ENCODE measurements around the gene MAP7D2.

Gene MAP7D2

GRCh38 chrX:20046223-20046622 is 70.5 kb downstream of the MAP7D2 start (continued):
- no peak for TF ChIP-seq ZNF266 (tag by site-specific recombination; IDR thresholded peaks at IDR 0.05; ENCODE audit: low read depth)
- no peak for TF ChIP-seq TCF7L2 (IDR thresholded peaks at IDR 0.05; ENCODE audit: borderline replicate concordance, low read depth, low read length)
- TF ChIP-seq REPIN1 (tag by site-specific recombination; IDR thresholded peaks at IDR 0.05; ENCODE audit: low read depth), result no peak
- no peak for TF ChIP-seq ZNF239 (tag by site-specific recombination; IDR thresholded peaks at IDR 0.05)
- no peak for TF ChIP-seq ZNF10 (tag by site-specific recombination; IDR thresholded peaks at IDR 0.05)

- CTCF ChIA-PET, result interaction anchor here (0.8 kb wide), 1 partner anchor 26 kb away, joined by 3 read pairs; no protein-coding TSS in a partner anchor
- no peaks in the 10 kb centered on the region for H3K4me1 ChIP-seq (ENCODE audit: control insufficient read depth, insufficient read depth, low read length)
- no peaks in the 10 kb centered on the region for H3K9me3 ChIP-seq (ENCODE audit: control insufficient read depth, insufficient read depth, low read depth, low read length)
- POLR2A ChIA-PET, result no interaction called here
- no peak overlapping the region for H3K27ac ChIP-seq (ENCODE audit: extremely low read depth, low read depth, low read length)
- TF ChIP-seq ZNF473 (tag by site-specific recombination; IDR thresholded peaks at IDR 0.05) (no peak), ZNF426 (tag by site-specific recombination; IDR thresholded peaks at IDR 0.05) (no peak), ZNF202 (tag by site-specific recombination; IDR thresholded peaks at IDR 0.05; ENCODE audit: borderline replicate concordance) (no peak), KLF10 (tag by site-specific recombination; IDR thresholded peaks at IDR 0.05) (no peak), ZNF626 (tag by site-specific recombination; IDR thresholded peaks at IDR 0.05) (no peak), ZBTB17 (tag by site-specific recombination; IDR thresholded peaks at IDR 0.05) (no peak)
- H3K36me3 ChIP-seq (ENCODE audit: control insufficient read depth in 2 of 2, insufficient read depth in 1 of 2, low read length in 2 of 2), result no peaks in the 10 kb centered on the region
- no peak overlapping the region for H3K4me3 ChIP-seq (ENCODE audit: low read depth, low read length)
Observed at GRCh38 chrX:20042221-20042620, 74.5 kb downstream of the MAP7D2 start.

DNA sequence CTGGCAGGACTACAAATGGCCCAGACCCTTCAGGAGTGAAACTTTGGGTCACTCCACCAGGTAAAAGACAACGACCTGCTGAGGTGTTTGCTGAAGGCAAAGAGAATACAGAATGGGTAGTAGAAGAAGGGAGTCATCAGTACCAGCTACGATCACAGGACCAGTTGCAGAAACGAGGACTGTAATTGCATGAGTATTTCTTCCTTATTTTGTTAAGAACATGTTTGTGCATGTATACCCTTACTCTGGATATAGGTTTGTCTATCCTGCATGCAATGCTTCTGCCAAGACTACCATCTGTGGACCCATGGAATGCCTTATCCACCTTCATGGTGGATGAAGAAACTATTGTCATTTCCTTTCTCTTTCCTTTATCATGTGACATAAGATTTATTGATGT is 77.7 kb downstream of the MAP7D2 start:
- no peak overlapping the region for H3K4me3 ChIP-seq (ENCODE audit: low read depth, low read length)
- H3K27ac ChIP-seq (ENCODE audit: extremely low read depth, low read depth, low read length), result no peak overlapping the region
- H3K9me3 ChIP-seq (ENCODE audit: control insufficient read depth, insufficient read depth, low read depth, low read length), result no peaks in the 10 kb centered on the region
- CTCF ChIA-PET, result interaction anchor here (0.6 kb wide), 1 partner anchor 492 kb away, joined by 3 read pairs; no protein-coding TSS in a partner anchor
- no peaks in the 10 kb centered on the region for H3K36me3 ChIP-seq (ENCODE audit: control insufficient read depth in 2 of 2, insufficient read depth in 1 of 2, low read length in 2 of 2)
- POLR2A ChIA-PET, result no interaction called here
- H3K4me1 ChIP-seq (ENCODE audit: control insufficient read depth, insufficient read depth, low read length), result no peaks in the 10 kb centered on the region
- TF ChIP-seq ZNF544 (tag by site-specific recombination; IDR thresholded peaks at IDR 0.05), result no peak
- TF ChIP-seq ZFP41 (tag by site-specific recombination; IDR thresholded peaks at IDR 0.05; ENCODE audit: borderline replicate concordance), result no peak
- TF ChIP-seq ZBTB7A (tag by site-specific recombination; IDR thresholded peaks at IDR 0.05; ENCODE audit: low read depth), result no peak
- TF ChIP-seq ZXDB (tag by site-specific recombination; IDR thresholded peaks at IDR 0.05), result no peak
- no peak for TF ChIP-seq ZNF623 (tag by site-specific recombination; IDR thresholded peaks at IDR 0.05)
- TF ChIP-seq ZNF280C (tag by site-specific recombination; IDR thresholded peaks at IDR 0.05), result no peak
- no peak for TF ChIP-seq PBX3 (CRISPR knock-in tag; IDR thresholded peaks at IDR 0.05)
- TF ChIP-seq ZBTB20 (tag by site-specific recombination; IDR thresholded peaks at IDR 0.05), result no peak
- TF ChIP-seq ZNF184 (tag by site-specific recombination; IDR thresholded peaks at IDR 0.05), result no peak
- no peak for TF ChIP-seq KLF8 (tag by site-specific recombination; IDR thresholded peaks at IDR 0.05)
- no peak for TF ChIP-seq ZFP37 (tag by site-specific recombination; IDR thresholded peaks at IDR 0.05)
- TF ChIP-seq, protein P1, sequence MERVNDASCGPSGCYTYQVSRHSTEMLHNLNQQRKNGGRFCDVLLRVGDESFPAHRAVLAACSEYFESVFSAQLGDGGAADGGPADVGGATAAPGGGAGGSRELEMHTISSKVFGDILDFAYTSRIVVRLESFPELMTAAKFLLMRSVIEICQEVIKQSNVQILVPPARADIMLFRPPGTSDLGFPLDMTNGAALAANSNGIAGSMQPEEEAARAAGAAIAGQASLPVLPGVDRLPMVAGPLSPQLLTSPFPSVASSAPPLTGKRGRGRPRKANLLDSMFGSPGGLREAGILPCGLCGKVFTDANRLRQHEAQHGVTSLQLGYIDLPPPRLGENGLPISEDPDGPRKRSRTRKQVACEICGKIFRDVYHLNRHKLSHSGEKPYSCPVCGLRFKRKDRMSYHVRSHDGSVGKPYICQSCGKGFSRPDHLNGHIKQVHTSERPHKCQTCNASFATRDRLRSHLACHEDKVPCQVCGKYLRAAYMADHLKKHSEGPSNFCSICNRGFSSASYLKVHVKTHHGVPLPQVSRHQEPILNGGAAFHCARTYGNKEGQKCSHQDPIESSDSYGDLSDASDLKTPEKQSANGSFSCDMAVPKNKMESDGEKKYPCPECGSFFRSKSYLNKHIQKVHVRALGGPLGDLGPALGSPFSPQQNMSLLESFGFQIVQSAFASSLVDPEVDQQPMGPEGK (tag by site-specific recombination; IDR thresholded peaks at IDR 0.05), result no peak
- TF ChIP-seq KLF7 (tag by site-specific recombination; IDR thresholded peaks at IDR 0.05; ENCODE audit: borderline replicate concordance), result no peak
- TF ChIP-seq ZBTB48 (tag by site-specific recombination; IDR thresholded peaks at IDR 0.05), result no peak
- no peak for TF ChIP-seq ZNF488 (tag by site-specific recombination; IDR thresholded peaks at IDR 0.05)
- TF ChIP-seq ZNF571 (tag by site-specific recombination; IDR thresholded peaks at IDR 0.05), result no peak
- no peak for TF ChIP-seq ZNF354C (tag by site-specific recombination; IDR thresholded peaks at IDR 0.05; ENCODE audit: borderline replicate concordance, low read depth)
- no peak for TF ChIP-seq ZNF394 (tag by site-specific recombination; IDR thresholded peaks at IDR 0.05; ENCODE audit: borderline replicate concordance)
